Muscle of leg (tissue), 11 donors: ENCODE data around the gene MGAT5. TPM values are rescaled to one million over a fixed set of nuclear protein-coding genes. Genes with fewer than 3 reads are reported as not detected.

Source experiments
- DNase-seq: peaks from one replicate; pipeline ENCODE4 v3.0.0; 2013
- H3K27ac ChIP-seq: one replicate; pipeline ENCODE4 v1.5.1; 2013; ENCODE audit warnings: mild to moderate bottlenecking, low read length, control low read depth
- H3K27me3 ChIP-seq: one replicate; pipeline ENCODE4 v1.6.1; 2013; ENCODE audit warnings: low read length; ENCODE audit not compliant: control insufficient read depth, insufficient read depth
- H3K36me3 ChIP-seq: one replicate; pipeline ENCODE4 v1.6.1; 2013; ENCODE audit warnings: low read length; ENCODE audit not compliant: control insufficient read depth, insufficient read depth
- H3K4me1 ChIP-seq: one replicate; pipeline ENCODE4 v1.6.1; 2013; ENCODE audit warnings: low read length; ENCODE audit not compliant: control insufficient read depth, insufficient read depth
- H3K4me3 ChIP-seq: one replicate; pipeline ENCODE4 v1.5.1; 2013; ENCODE audit warnings: low read length, control low read depth
- H3K9me3 ChIP-seq: replicated peaks from 2 replicates; pipeline ENCODE4 v1.6.1; 2013; ENCODE audit warnings: low read depth, low read length; ENCODE audit not compliant: control insufficient read depth
- WGBS: methylation state at CpG from one replicate; pipeline ENCODE4 v1.1.5; 2013; ENCODE audit warnings: missing lambda C conversion rate; ENCODE audit not compliant: insufficient coverage; 5-methylcytosine and 5-hydroxymethylcytosine counted together
- polyA plus RNA-seq, 8 donors: library from polyadenylated mRNA; unstranded; fragments of 120-200 nt; gene quantifications; one replicate each; pipeline versions ENCODE4 v1.2.1 to v1.2.3, GENCODE V29; 2013; ENCODE audit warnings: inconsistent platforms in 1 of 8, low replicate concordance in 1 of 8; ENCODE audit not compliant: insufficient read length in 8 of 8, insufficient read depth in 1 of 8
- total RNA-seq: library from RNA; stranded (reverse); fragments of 120-200 nt; gene quantifications from one replicate; pipeline ENCODE4 v1.2.4, GENCODE V29; 2013

MGAT5 gene
- total and polyA plus RNA-seq, 9 donors, result 14.5 to 29.7 (median 23.8) TPM

DNA sequence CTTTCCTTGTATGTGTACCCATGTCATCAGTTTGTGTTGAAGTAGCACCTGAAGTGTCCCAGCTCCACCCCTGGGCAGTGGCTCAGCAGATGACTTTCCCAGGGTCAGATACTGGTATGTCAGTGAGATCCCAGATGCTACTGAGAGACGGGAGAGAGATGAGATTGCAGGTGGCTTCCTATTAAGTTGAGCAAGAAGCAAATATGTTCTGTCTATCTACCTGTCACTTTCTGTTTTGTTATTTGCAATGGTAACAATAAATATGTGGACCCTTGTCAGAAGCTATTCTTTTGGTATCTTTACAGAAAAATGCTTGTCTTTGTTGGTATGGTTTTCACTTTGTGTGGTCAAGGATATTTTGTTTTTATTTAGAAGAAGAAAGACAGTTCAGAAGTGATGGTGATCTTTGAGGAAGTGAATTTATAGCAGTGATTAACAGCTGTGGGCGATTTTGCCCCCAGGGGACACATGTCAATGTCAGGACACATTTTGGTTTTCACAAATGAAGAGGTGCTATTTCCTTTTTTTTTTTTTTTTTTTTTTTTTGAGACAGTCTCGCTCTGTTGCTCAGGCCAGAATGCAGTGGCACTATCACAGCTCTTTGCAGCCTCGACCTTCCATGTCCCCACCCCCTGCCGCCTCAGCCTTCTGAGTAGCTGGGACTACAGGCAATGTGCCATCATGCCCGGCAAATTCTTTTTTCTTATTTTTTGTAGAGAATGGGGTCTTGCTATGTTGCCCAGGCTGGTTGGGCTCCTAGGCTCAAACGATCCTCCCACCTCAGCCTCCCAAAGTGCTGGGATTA, 21.4 kb downstream of the MGAT5 start:
- peaks cover 5% of the 10 kb centered on the region for H3K36me3 ChIP-seq
- no peak overlapping the region for H3K27ac ChIP-seq
- H3K27me3 ChIP-seq, result no peaks in the 10 kb centered on the region
- WGBS, result no CpG with 5 or more reads among the region's 7 CpGs
- H3K4me1 ChIP-seq, result peaks cover 28% of the 10 kb centered on the region
- no peak for DNase-seq
- no peaks in the 10 kb centered on the region for H3K9me3 ChIP-seq
- no peak overlapping the region for H3K4me3 ChIP-seq

DNA sequence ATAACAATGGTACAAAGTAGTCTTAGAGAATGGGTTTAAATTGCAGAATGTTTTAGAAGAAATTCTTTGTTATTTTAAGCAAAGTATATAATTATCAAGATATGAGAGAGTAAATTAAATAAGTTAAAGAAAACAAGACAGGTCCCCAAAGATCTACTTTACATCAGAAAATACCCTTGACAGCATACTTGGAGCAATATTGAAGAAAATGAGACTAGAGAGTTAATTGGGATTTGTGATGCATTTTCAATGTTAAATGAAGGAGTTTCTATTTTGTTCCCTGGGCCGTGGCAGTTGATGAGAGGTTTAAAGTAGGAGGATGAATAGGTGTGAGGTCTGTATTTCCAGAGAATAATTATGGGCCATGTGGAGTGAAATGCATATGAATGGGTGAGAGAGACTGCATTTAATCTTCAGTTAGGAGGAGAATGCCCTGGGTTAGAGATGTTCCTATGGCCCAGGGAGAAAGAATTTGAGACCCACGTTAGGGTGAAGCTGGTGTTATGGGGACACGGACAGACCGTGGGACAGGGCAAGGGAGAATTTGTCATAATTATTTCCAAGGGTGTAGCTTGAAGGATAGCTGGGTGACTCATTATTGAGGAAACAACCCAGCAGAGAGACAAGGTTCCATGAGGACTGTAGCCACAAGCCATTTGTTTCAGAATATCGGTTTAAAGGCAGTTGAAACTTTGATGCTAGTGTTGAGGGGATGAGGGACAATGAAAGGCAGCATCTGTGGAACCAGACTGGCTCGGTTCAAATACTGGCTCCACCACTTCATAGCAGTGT, 22.7 kb downstream of the MGAT5 start:
- peaks cover 30% of the 10 kb centered on the region for H3K4me1 ChIP-seq
- peaks cover 4% of the 10 kb centered on the region for H3K36me3 ChIP-seq
- DNase-seq, result no peak
- no peaks in the 10 kb centered on the region for H3K27me3 ChIP-seq
- H3K9me3 ChIP-seq, result no peaks in the 10 kb centered on the region
- H3K27ac ChIP-seq, result no peak overlapping the region
- no peak overlapping the region for H3K4me3 ChIP-seq
- WGBS, result 89% methylated on average over 5 of the region's 6 CpGs

DNA sequence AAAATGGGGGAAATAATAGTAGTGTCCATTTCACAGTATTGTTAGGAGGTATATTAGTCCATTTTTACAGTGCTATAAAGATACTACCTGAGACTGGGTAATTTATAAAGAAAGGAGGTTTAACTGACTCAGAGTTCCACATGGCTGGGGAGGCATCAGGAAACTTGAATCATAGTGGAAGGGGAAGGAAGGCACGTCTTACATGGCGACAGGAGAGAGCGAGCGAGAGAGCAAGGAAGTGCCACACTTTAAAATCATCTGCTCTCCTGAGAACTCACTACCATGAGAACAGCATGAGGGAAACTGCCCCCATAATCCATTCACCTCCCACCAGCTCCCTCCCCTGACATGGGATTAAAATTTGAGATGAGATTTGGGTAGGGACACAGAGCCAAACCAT, 23.4 kb downstream of the MGAT5 start:
- WGBS, result no CpG with 5 or more reads among the region's 4 CpGs

DNA sequence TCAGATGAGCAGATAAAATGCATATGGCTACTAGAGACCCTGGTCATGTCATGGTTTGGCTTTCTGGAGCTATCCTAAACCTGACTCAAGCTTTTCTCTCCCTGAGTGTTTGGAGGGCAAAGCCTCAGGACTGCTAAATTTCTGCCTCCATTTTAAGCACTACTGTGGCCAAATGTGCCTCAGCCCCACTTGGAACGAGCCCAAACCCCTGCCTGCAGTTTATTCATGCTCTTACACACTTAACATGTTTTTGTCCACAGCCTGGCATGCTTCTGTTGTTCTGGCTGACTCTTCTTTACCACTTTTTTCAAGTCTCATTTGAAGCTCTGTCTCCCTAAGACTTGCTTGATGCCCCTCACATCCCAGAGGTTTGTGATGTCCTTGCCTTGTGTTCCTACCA, 24.7 kb downstream of the MGAT5 start:
- H3K4me1 ChIP-seq, result peaks cover 23% of the 10 kb centered on the region
- no peak overlapping the region for H3K27ac ChIP-seq
- H3K9me3 ChIP-seq, result no peaks in the 10 kb centered on the region
- 77% methylated on average over 1 of the region's 1 CpG for WGBS
- no peak overlapping the region for H3K4me3 ChIP-seq
- no peaks in the 10 kb centered on the region for H3K36me3 ChIP-seq
- no peak for DNase-seq
- H3K27me3 ChIP-seq, result no peaks in the 10 kb centered on the region

More for the DNA sequence above, 23.4 kb downstream of the MGAT5 start:
- no peak overlapping the region for H3K27ac ChIP-seq
- H3K27me3 ChIP-seq, result no peaks in the 10 kb centered on the region
- H3K4me3 ChIP-seq, result no peak overlapping the region
- no peaks in the 10 kb centered on the region for H3K36me3 ChIP-seq
- no peak for DNase-seq
- H3K4me1 ChIP-seq, result peaks cover 27% of the 10 kb centered on the region
- H3K9me3 ChIP-seq, result no peaks in the 10 kb centered on the region

DNA sequence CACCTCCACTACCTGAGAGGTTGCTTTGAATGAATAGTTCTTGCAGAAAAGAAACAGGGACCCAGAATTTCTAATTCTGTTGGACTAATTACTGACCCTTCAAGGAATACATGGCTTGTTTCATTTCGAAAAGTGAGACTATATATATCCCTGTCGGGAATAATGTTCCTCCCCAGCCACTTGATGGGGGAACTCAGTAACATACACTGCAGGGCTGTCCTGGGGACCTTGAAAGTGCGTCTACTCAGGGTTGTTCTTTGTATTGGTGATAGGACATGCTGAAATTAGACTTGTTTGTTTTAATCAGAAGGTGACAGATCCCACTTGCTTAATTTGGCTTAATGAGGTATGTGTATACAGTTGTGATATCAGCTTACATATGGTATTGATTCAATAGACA, 25.5 kb downstream of the MGAT5 start:
- Histone ChIP-seq H3K36me3 (no peaks in the 10 kb centered on the region), H3K27ac (no peak overlapping the region), H3K4me3 (no peak overlapping the region), H3K4me1 (peaks cover 23% of the 10 kb centered on the region), H3K9me3 (no peaks in the 10 kb centered on the region), H3K27me3 (no peaks in the 10 kb centered on the region)
- WGBS, result no CpG with 5 or more reads among the region's 3 CpGs
- DNase-seq, result no peak

DNA sequence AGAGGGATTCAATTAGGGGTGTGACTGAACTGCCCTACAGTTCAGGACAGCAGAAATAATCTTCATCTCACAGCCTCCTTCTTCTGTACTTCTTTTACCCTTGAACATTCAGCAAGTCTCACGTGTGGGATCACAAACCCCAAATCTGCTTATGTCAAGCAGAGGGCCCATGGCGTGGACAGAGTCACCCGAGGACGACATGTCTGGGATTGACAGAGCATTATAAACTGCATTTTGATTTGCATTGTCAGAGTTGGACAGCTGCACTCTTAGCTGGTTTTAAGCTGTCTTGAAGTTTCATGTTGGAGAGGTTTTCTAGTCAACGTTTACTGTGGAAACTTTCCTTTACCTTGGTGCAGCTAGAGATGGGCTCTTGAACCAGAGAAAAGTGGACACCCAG, 26.4 kb downstream of the MGAT5 start:
- Histone ChIP-seq H3K27me3 (no peaks in the 10 kb centered on the region), H3K4me1 (peaks cover 23% of the 10 kb centered on the region), H3K36me3 (no peaks in the 10 kb centered on the region), H3K9me3 (no peaks in the 10 kb centered on the region), H3K27ac (no peak overlapping the region), H3K4me3 (no peak overlapping the region)
- no peak for DNase-seq
- WGBS, result 88% methylated on average over 4 of the region's 5 CpGs

DNA sequence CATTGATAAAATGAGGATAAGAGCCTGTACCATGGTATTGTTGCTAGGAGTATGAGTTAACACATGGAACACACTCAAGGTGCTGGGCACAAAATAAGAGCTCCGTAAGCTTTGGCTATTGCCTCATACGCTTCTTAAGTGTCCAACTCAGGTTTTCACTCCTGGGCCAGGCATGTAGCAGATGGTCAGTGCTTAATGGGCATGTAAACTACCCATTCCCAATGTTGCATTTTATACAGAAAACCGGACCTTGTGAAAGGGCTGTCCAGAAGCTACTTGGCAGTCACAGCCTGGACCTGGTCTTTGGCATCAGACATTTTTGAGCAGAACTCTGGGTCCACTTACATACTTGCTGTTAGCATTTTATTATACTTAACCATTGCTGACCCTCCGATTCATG, 26.9 kb downstream of the MGAT5 start:
- no peak overlapping the region for H3K4me3 ChIP-seq
- H3K27me3 ChIP-seq, result no peaks in the 10 kb centered on the region
- no peak for DNase-seq
- no peaks in the 10 kb centered on the region for H3K36me3 ChIP-seq
- peaks cover 23% of the 10 kb centered on the region for H3K4me1 ChIP-seq
- 80% methylated on average over 2 of the region's 4 CpGs for WGBS
- H3K27ac ChIP-seq, result no peak overlapping the region
- H3K9me3 ChIP-seq, result no peaks in the 10 kb centered on the region

DNA sequence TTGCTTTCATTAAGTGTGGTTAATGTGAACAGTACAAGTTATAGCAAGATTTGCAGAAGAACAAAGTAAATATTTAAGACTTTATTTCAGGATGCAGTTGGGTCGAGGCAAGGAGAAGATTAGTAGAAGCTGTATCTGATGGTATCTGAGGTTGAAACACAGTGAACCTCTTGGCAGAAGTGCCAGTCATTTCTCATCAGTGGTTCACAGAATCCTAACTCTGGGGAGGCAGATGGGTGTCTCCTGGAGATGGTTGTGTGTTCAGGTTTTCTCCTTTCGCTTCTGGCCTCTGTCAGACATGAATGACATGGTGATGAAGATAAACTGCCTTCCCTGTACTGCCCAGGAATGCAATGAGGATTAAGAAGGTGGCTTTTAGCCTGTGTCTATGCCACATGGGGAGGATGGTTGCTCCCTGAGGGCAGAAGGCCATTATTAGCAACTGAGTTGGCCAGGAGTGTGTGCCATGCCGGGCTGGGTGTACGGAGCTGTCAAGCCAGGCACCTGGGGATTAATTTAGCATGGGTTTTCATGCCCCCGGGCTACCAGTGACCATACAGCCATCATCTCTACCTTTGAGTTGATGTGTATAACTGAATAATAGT, 28.0 kb downstream of the MGAT5 start:
- H3K27ac ChIP-seq, result no peak overlapping the region
- H3K27me3 ChIP-seq, result no peaks in the 10 kb centered on the region
- DNase-seq, result no peak
- H3K4me3 ChIP-seq, result no peak overlapping the region
- H3K4me1 ChIP-seq, result peaks cover 20% of the 10 kb centered on the region
- H3K9me3 ChIP-seq, result no peaks in the 10 kb centered on the region
- H3K36me3 ChIP-seq, result no peaks in the 10 kb centered on the region
- WGBS, result 78% methylated on average over 4 of the region's 5 CpGs

DNA sequence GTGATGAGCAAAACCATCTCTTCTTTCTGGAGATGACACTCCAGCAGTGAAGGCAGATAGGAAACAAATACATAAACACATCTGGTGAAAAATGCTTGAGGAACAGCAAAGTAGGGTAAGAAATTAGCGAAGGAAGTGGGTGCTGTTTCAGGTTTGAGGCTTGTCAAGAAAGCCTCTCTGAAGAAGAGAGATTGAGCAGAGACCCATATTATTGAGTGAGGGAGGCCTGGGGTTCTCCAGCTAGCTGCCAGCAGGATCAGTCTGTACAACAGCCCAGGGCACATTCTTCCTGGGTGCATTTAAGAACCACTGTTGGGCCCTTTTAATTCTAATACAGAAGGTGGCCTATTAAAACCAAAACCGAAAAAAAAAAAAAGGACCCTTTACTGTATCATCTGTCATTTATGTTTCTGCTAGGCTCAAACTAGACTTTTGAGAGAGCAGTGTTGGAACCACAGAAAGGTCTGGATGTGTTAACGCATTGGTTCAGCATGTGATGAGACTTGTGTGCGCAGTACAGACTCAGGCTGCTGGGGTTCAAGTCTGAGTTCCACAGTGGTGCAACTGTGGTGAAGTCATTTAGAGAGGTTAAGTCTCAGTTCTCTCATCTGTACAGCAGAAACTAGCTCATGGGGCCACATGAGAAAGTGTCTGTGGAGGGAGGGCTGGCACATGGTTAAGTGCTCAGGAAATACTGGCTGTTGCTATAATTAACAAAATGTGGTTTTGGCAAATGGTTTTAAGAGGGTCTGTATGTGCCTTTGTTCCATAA, 28.9 kb downstream of the MGAT5 start:
- Histone ChIP-seq H3K4me3 (no peak overlapping the region), H3K36me3 (no peaks in the 10 kb centered on the region), H3K27me3 (no peaks in the 10 kb centered on the region), H3K4me1 (peaks cover 23% of the 10 kb centered on the region), H3K9me3 (no peaks in the 10 kb centered on the region), H3K27ac (no peak overlapping the region)
- no peak for DNase-seq
- 95% methylated on average over 2 of the region's 4 CpGs for WGBS
